PC-3 (cell line): ENCODE data around the gene CNTLN. TPM values are rescaled to one million over a fixed set of nuclear protein-coding genes. Genes with fewer than 3 reads are reported as not detected.

Experiments
- ATAC-seq: fragments of 200-7000 bp; cut with Tn5 transposase; 2 replicates; pipeline ENCODE4 v1.9.1; 2020; ENCODE audit warnings: mild to moderate bottlenecking, moderate library complexity
- BruUV-seq: library from RNA; stranded (reverse); fragments of 400-500 nt; replicated peaks from 2 replicates; lab custom pipeline; 2021; lab: Mats Ljungman, UMichigan
- CTCF ChIA-PET: fragments of 300-600 bp; sonication (Branson Sonifier 250); formaldehyde crosslinking; loops from one replicate; lab custom pipeline; 2022; ENCODE audit warnings: antibody characterized with exemption; lab: Charles Lee
- POLR2A ChIA-PET: fragments of 300-600 bp; sonication (Branson Sonifier 250); formaldehyde crosslinking; loops from one replicate; lab custom pipeline; 2022; ENCODE audit warnings: antibody characterized with exemption; ENCODE audit not compliant: unreplicated experiment; lab: Charles Lee
- DNase-seq: peaks from one replicate; pipeline ENCODE4 v3.0.0-alpha.2; 2015
- H2AFZ ChIP-seq: fragments of 300-600 bp; sonication (generic); 2 replicates; pipeline ENCODE4 v1.6.0; 2016; ENCODE audit warnings: antibody characterized with exemption, low read length
- H3F3A ChIP-seq: fragments of 300-600 bp; sonication (generic); one replicate; pipeline ENCODE4 v1.6.0; 2017; ENCODE audit warnings: antibody characterized with exemption, low read length, control low read depth, mild to moderate bottlenecking; ENCODE audit not compliant: unreplicated experiment
- H3K27ac ChIP-seq: fragments of 300-600 bp; sonication (generic); 2 replicates; pipeline ENCODE4 v1.5.1; 2016; ENCODE audit warnings: mild to moderate bottlenecking, low read length
- H3K27me3 ChIP-seq: fragments of 300-600 bp; sonication (generic); 2 replicates; pipeline ENCODE4 v1.6.1; 2016; ENCODE audit warnings: low read length, mixed read lengths
- H3K36me3 ChIP-seq: fragments of 300-600 bp; sonication (generic); 2 replicates; pipeline ENCODE4 v1.6.1; 2016; ENCODE audit warnings: low read depth, mixed run types, low read length, mixed read lengths
- H3K4me1 ChIP-seq: fragments of 300-600 bp; sonication (generic); 2 replicates; pipeline ENCODE4 v1.5.1; 2016; ENCODE audit warnings: low read length; ENCODE audit not compliant: insufficient read depth
- H3K4me2 ChIP-seq: fragments of 300-600 bp; sonication (generic); 2 replicates; pipeline ENCODE4 v1.6.0; 2016; ENCODE audit warnings: low read length
- H3K4me3 ChIP-seq: fragments of 300-600 bp; sonication (generic); 2 replicates; pipeline ENCODE4 v1.5.1; 2016; ENCODE audit warnings: mild to moderate bottlenecking, low read length, mixed read lengths
- H3K79me2 ChIP-seq: fragments of 300-600 bp; sonication (generic); 2 replicates; pipeline ENCODE4 v1.6.1; 2017; ENCODE audit warnings: low read length, mixed read lengths
- H3K9ac ChIP-seq: fragments of 300-600 bp; sonication (generic); 2 replicates; pipeline ENCODE4 v1.6.0; 2016; ENCODE audit warnings: mild to moderate bottlenecking, low read length
- H3K9me2 ChIP-seq: fragments of 300-600 bp; sonication (generic); replicated peaks from 2 replicates; pipeline ENCODE4 v1.6.1; 2016; ENCODE audit warnings: mixed run types, low read length, mixed read lengths
- H3K9me3 ChIP-seq: fragments of 300-600 bp; sonication (generic); 2 replicates; pipeline ENCODE4 v1.6.1; 2016; ENCODE audit warnings: low read length, mixed read lengths
- H4K20me1 ChIP-seq: fragments of 300-600 bp; sonication (generic); 2 replicates; pipeline ENCODE4 v1.6.1; 2016; ENCODE audit warnings: low read length, mixed read lengths
- CTCF ChIP-seq: fragments of 300-600 bp; sonication (generic); conservative IDR thresholded peaks from 2 replicates; pipeline ENCODE4 v1.5.1; 2017; ENCODE audit warnings: antibody characterized with exemption, low read depth, mild to moderate bottlenecking, low read length
- EZH2 ChIP-seq: fragments of 300-600 bp; sonication (generic); IDR thresholded peaks from one replicate; pipeline ENCODE4 v1.6.1; 2017; ENCODE audit warnings: antibody characterized with exemption, mild to moderate bottlenecking, low read length; ENCODE audit not compliant: unreplicated experiment
- EZH2phosphoT487 ChIP-seq: fragments of 300-600 bp; sonication (generic); IDR thresholded peaks from 2 replicates; pipeline ENCODE4 v1.6.1; 2018; ENCODE audit warnings: mild to moderate bottlenecking, antibody characterized with exemption, low read length, borderline replicate concordance
- intact Hi-C: fragments of 100-400 bp; cut with micrococcal nuclease; formaldehyde crosslinking; loops from 2 replicates; pipeline ENCODE4 v1.9.0; 2023
- total RNA-seq: library from RNA; depleted of rRNA; stranded (reverse); fragments of >200 nt; gene quantifications from 2 replicates; pipeline ENCODE4 v1.2.3, GENCODE V29; 2014

The CNTLN gene
- total RNA-seq, 1 experiment from 2014 or later: 6.9 TPM

GRCh38 chr9:17509151-17509550 lies 374.3 kb downstream of the CNTLN start:
- no peaks in the 10 kb centered on the region for H4K20me1 ChIP-seq
- no peaks in the 10 kb centered on the region for H3K27me3 ChIP-seq
- no peaks in the 10 kb centered on the region for H3K9me2 ChIP-seq
- no peak overlapping the region for H2AFZ ChIP-seq
- no peaks in the 10 kb centered on the region for H3K4me1 ChIP-seq
- H3K4me2 ChIP-seq: no peak overlapping the region
- POLR2A ChIA-PET: no interaction called here
- no peak for TF ChIP-seq EZH2
- no peak for TF ChIP-seq CTCF
- TF ChIP-seq EZH2phosphoT487: no peak
- no peak overlapping the region for H3K9ac ChIP-seq
- DNase-seq: no peak
- H3K36me3 ChIP-seq: no peaks in the 10 kb centered on the region
- H3K27ac ChIP-seq: no peak overlapping the region
- ATAC-seq: no peak
- BruUV-seq: no TSS peak
- no peak overlapping the region for H3K4me3 ChIP-seq
- H3F3A ChIP-seq: no peaks in the 10 kb centered on the region
- intact Hi-C loops: no loop called here
- CTCF ChIA-PET: no interaction called here
- H3K79me2 ChIP-seq: no peaks in the 10 kb centered on the region
- H3K9me3 ChIP-seq: no peaks in the 10 kb centered on the region

GRCh38 chr9:17509701-17510100 lies 374.9 kb downstream of the CNTLN start:
- Histone ChIP-seq H4K20me1 (no peaks in the 10 kb centered on the region), H3K27ac (no peak overlapping the region), H3F3A (no peaks in the 10 kb centered on the region), H3K4me2 (no peak overlapping the region), H3K79me2 (no peaks in the 10 kb centered on the region), H3K36me3 (no peaks in the 10 kb centered on the region), H3K9me2 (no peaks in the 10 kb centered on the region), H3K4me3 (no peak overlapping the region), H3K4me1 (no peaks in the 10 kb centered on the region), H3K9ac (no peak overlapping the region), H3K27me3 (no peaks in the 10 kb centered on the region), H3K9me3 (no peaks in the 10 kb centered on the region), H2AFZ (no peak overlapping the region)
- BruUV-seq: no TSS peak
- intact Hi-C loops: no loop called here
- TF ChIP-seq CTCF: no peak
- ATAC-seq (no peak), DNase-seq (no peak)
- CTCF ChIA-PET: no interaction called here
- POLR2A ChIA-PET: no interaction called here

GRCh38 chr9:17519761-17520160 lies 384.9 kb downstream of the CNTLN start:
- Histone ChIP-seq H3K9me3 (no peaks in the 10 kb centered on the region), H3K4me2 (peak overlapping the region; percentile 27), H3K27me3 (no peaks in the 10 kb centered on the region), H2AFZ (peak overlapping the region; percentile 50), H3K27ac (no peak overlapping the region), H3K79me2 (no peaks in the 10 kb centered on the region), H4K20me1 (no peaks in the 10 kb centered on the region), H3K9ac (no peak overlapping the region), H3K9me2 (no peaks in the 10 kb centered on the region), H3K4me1 (no peaks in the 10 kb centered on the region), H3F3A (no peaks in the 10 kb centered on the region), H3K4me3 (no peak overlapping the region), H3K36me3 (no peaks in the 10 kb centered on the region)
- no TSS peak for BruUV-seq
- ATAC-seq: peak; percentile 75
- TF ChIP-seq EZH2 (no peak), EZH2phosphoT487 (no peak)
- ChIA-PET POLR2A (no interaction called here), CTCF (no interaction called here)
- intact Hi-C loops: no loop called here
- peak; percentile 14 for DNase-seq
